Measurements from ENCODE around the gene RPL15. TPM values are rescaled to one million over a fixed set of nuclear protein-coding genes. Genes with fewer than 3 reads are reported as not detected.

RPL15 gene
- total and polyA plus RNA-seq, 2 donors (not counting 1 experiment from before 2014, with no cell fraction given) = 2,177 to 5,195 TPM

DNA sequence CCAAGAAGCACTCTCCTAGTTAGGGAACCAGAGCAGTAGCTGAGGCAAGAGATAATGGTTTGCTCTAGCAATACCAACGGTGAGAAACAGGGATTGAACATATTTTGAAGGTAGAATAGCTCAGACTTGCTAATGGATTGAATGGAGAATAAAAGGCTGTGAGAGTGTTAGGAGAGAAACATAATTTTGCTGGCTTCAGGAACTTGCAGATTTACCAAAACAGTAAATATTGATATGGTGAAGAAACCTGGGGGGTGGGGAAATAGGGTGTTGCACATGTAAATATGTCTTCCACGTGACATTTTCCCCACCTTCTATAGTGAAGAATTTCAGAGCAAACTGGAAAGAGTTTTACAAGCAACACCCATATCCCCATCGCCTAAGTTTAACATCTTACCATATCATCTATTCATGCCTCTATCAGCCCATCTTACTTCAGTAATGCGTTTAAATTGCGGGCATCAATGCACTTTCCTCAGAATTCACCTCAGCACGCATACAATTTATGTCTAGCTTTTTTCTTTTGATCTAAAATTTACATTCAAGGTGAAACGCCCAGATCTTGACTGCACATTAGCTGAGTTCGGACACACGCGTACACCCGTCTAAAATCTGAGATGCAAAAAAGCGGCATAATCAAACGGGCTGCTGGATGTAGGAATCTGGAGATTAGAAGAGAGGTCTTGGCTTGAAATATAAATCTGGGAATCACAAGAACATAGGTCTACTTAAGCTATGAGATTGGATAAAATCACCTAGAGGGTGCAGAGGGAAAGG lies 27.3 kb downstream of the RPL15 start:
- peak overlapping the region; percentile 96 for H2AFZ ChIP-seq (ENCODE audit: insufficient read depth, low read depth, low read length, poor library complexity, severe bottlenecking)
- peaks cover 26% of the 10 kb centered on the region for H4K20me1 ChIP-seq (ENCODE audit: control insufficient read depth, insufficient read depth, low read length, poor library complexity, severe bottlenecking)
- no peak for TF ChIP-seq EZH2 (IDR thresholded peaks at IDR 0.05; ENCODE audit: borderline replicate concordance, insufficient read depth, low read depth, low read length, poor library complexity, severe bottlenecking)
- TF ChIP-seq, protein P1, sequence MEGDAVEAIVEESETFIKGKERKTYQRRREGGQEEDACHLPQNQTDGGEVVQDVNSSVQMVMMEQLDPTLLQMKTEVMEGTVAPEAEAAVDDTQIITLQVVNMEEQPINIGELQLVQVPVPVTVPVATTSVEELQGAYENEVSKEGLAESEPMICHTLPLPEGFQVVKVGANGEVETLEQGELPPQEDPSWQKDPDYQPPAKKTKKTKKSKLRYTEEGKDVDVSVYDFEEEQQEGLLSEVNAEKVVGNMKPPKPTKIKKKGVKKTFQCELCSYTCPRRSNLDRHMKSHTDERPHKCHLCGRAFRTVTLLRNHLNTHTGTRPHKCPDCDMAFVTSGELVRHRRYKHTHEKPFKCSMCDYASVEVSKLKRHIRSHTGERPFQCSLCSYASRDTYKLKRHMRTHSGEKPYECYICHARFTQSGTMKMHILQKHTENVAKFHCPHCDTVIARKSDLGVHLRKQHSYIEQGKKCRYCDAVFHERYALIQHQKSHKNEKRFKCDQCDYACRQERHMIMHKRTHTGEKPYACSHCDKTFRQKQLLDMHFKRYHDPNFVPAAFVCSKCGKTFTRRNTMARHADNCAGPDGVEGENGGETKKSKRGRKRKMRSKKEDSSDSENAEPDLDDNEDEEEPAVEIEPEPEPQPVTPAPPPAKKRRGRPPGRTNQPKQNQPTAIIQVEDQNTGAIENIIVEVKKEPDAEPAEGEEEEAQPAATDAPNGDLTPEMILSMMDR (IDR thresholded peaks at IDR 0.05) = no peak
- WGBS (ENCODE audit: insufficient coverage) = 14% methylated on average over 10 of the region's 13 CpGs
- peaks cover 28% of the 10 kb centered on the region for H3K79me2 ChIP-seq (ENCODE audit: control insufficient read depth, insufficient read depth, low read length)
- H3K4me1 ChIP-seq (ENCODE audit: control insufficient read depth in 2 of 2, insufficient read depth in 2 of 2, low read length in 2 of 2) = peaks cover 14 to 17% of the 10 kb centered on the region in 2 donors
- CTCF ChIA-PET = interaction anchor here (0.7 to 1.1 kb wide), 3 partner anchors 26 to 34 kb away, joined by 3 read pairs; partner anchors contain the start of genes NKIRAS1 and RPL15
- H3K4me2 ChIP-seq (replicated peaks; ENCODE audit: low read depth, low read length, poor library complexity, severe bottlenecking) = peak overlapping the region; percentile 97
- peak overlapping the region; percentile 87 for H3K4me3 Mint-ChIP-seq
- H3K9ac ChIP-seq (ENCODE audit: low read length) = peak overlapping the region; percentile 73
- H3K27me3 ChIP-seq (replicated peaks in 1 of 4; ENCODE audit: control extremely low read depth in 1 of 4, control insufficient read depth in 3 of 4, insufficient read depth in 4 of 4, low read length in 3 of 4) = no peaks in the 10 kb centered on the region
- DNase-seq (peak; percentile 34), ATAC-seq (ENCODE audit: low read depth) (no peak)
- POLR2A ChIA-PET = interaction anchor here (0.6 to 3.3 kb wide), 4 partner anchors 9 to 1846 kb away, joined by 4 to 35 read pairs (median 4); partner anchors contain the start of genes NKIRAS1 and RPL15
- no peak overlapping the region for H3K27ac ChIP-seq (ENCODE audit: low read length in 2 of 2)
- no peaks in the 10 kb centered on the region for H3K9me3 Mint-ChIP-seq (ENCODE audit: insufficient read depth)
- H3K9me3 ChIP-seq (ENCODE audit: control extremely low read depth in 1 of 3, control insufficient read depth in 2 of 3, insufficient read depth in 1 of 3, low read length in 2 of 3) = no peaks in the 10 kb centered on the region
- H3K4me1 Mint-ChIP-seq = peaks cover 31% of the 10 kb centered on the region
- no peaks in the 10 kb centered on the region for H3K27me3 Mint-ChIP-seq
- peak overlapping the region; percentile 82 for H3K27ac Mint-ChIP-seq
- intact Hi-C loops (cut with micrococcal nuclease) = no loop called here
- no peaks in the 10 kb centered on the region for H3K36me3 ChIP-seq (replicated peaks in 1 of 2; ENCODE audit: control extremely low read depth in 1 of 2, control insufficient read depth in 1 of 2, extremely low read depth in 1 of 2, insufficient read depth in 2 of 2, low read length in 1 of 2)
- H3K4me3 ChIP-seq (ENCODE audit: control extremely low read depth in 1 of 5, extremely low read depth in 1 of 5, insufficient read depth in 1 of 5, low read depth in 2 of 5, low read length in 4 of 5) = peak overlapping the region; percentile 12 to 88 (median 72)
